GM23338 (cell line): Measurements from ENCODE around the gene MAP7D1. TPM values are rescaled to one million over a fixed set of nuclear protein-coding genes. Genes with fewer than 3 reads are reported as not detected.

ENCODE experiments used
- ATAC-seq: fragments of 200-7000 bp; cut with Tn5 transposase; 3 replicates; pipeline ENCODE4 v1.9.1; 2020
- DNase-seq: peaks from one replicate; pipeline ENCODE4 v3.0.0-alpha.2; 2015; ENCODE audit warnings: low spot score
- H2AFZ ChIP-seq: fragments of 200-600 bp; sonication (generic); 2 replicates; pipeline ENCODE4 v1.8.0; 2016; ENCODE audit warnings: antibody characterized with exemption, mild to moderate bottlenecking, moderate library complexity
- H3F3A ChIP-seq: fragments of 200-600 bp; sonication (generic); replicated peaks from 2 replicates; pipeline ENCODE4 v1.8.0; 2017; ENCODE audit warnings: antibody characterized with exemption, mixed run types, low read depth
- H3K27ac ChIP-seq: fragments of 200-600 bp; sonication (generic); 2 replicates; pipeline ENCODE4 v1.6.1; 2016; ENCODE audit warnings: low read depth
- H3K27me3 ChIP-seq: fragments of 200-600 bp; sonication (generic); 2 replicates; pipeline ENCODE4 v1.8.0; 2016; ENCODE audit warnings: mild to moderate bottlenecking, mixed run types, moderate library complexity; ENCODE audit not compliant: insufficient read depth
- H3K36me3 ChIP-seq: fragments of 200-600 bp; sonication (generic); 2 replicates; pipeline ENCODE4 v1.8.0; 2016; ENCODE audit warnings: mild to moderate bottlenecking; ENCODE audit not compliant: insufficient read depth
- H3K4me1 ChIP-seq: fragments of 200-600 bp; sonication (generic); 2 replicates; pipeline ENCODE4 v1.8.0; 2016; ENCODE audit warnings: mild to moderate bottlenecking, moderate library complexity; ENCODE audit not compliant: insufficient read depth
- H3K4me2 ChIP-seq: fragments of 200-600 bp; sonication (generic); 2 replicates; pipeline ENCODE4 v1.7.1; 2017; ENCODE audit warnings: mixed run types
- H3K4me3 ChIP-seq: fragments of 200-600 bp; sonication (generic); 2 replicates; pipeline ENCODE4 v1.6.1; 2016; ENCODE audit warnings: mixed run types
- H3K79me2 ChIP-seq: fragments of 200-600 bp; sonication (generic); replicated peaks from 2 replicates; pipeline ENCODE4 v1.8.0; 2017; ENCODE audit warnings: mild to moderate bottlenecking; ENCODE audit not compliant: insufficient read depth
- H3K9me2 ChIP-seq: fragments of 200-600 bp; sonication (generic); 2 replicates; pipeline ENCODE4 v1.8.0; 2017; ENCODE audit not compliant: insufficient read depth
- H4K20me1 ChIP-seq: fragments of 200-600 bp; sonication (generic); replicated peaks from 2 replicates; pipeline ENCODE4 v1.8.0; 2017; ENCODE audit warnings: mild to moderate bottlenecking; ENCODE audit not compliant: insufficient read depth
- H3K27ac Mint-ChIP-seq: 2 replicates; pipeline ENCODE4 v1.8.0; 2020; ENCODE audit warnings: inconsistent platforms, mild to moderate bottlenecking, moderate library complexity, mixed read lengths
- H3K27me3 Mint-ChIP-seq: 3 replicates; pipeline ENCODE4 v1.8.0; 2022; ENCODE audit warnings: low read depth, mild to moderate bottlenecking, moderate library complexity, mixed read lengths, inconsistent platforms; ENCODE audit not compliant: insufficient read depth, poor library complexity
- H3K36me3 Mint-ChIP-seq: 3 replicates; pipeline ENCODE4 v1.8.0; 2021; ENCODE audit warnings: low read depth, mild to moderate bottlenecking, inconsistent platforms, moderate library complexity, mixed read lengths
- H3K4me1 Mint-ChIP-seq: 3 replicates; pipeline ENCODE4 v1.8.0; 2020; ENCODE audit warnings: mild to moderate bottlenecking, inconsistent platforms, mixed read lengths
- H3K4me3 Mint-ChIP-seq: 3 replicates; pipeline ENCODE4 v1.8.0; 2021; ENCODE audit warnings: moderate library complexity, mild to moderate bottlenecking, inconsistent platforms, mixed read lengths
- H3K9me3 Mint-ChIP-seq: 3 replicates; pipeline ENCODE4 v1.8.0; 2020; ENCODE audit warnings: moderate library complexity, mild to moderate bottlenecking, inconsistent platforms, mixed read lengths
- CREB1 ChIP-seq: fragments of 250-450 bp; sonication (Bioruptor Pico); IDR thresholded peaks from 2 replicates; pipeline ENCODE4 v1.5.0; 2020; ENCODE audit warnings: low read depth, mild to moderate bottlenecking, moderate library complexity
- EZH2 ChIP-seq: fragments of 200-600 bp; sonication (generic); IDR thresholded peaks from one replicate; pipeline ENCODE4 v1.8.0; 2017; ENCODE audit warnings: antibody characterized with exemption, mild to moderate bottlenecking, low read depth; ENCODE audit not compliant: unreplicated experiment
- EZH2phosphoT487 ChIP-seq: fragments of 200-600 bp; sonication (generic); IDR thresholded peaks from one replicate; pipeline ENCODE4 v1.8.1; 2018; ENCODE audit warnings: antibody characterized with exemption; ENCODE audit not compliant: unreplicated experiment
- JUNB ChIP-seq: IDR thresholded peaks from one replicate; pipeline ENCODE4 v1.6.1; 2016; ENCODE audit warnings: antibody characterized with exemption; ENCODE audit not compliant: unreplicated experiment
- NANOG ChIP-seq: IDR thresholded peaks from 2 replicates; pipeline ENCODE4 v1.6.1; 2016; ENCODE audit warnings: antibody characterized with exemption, borderline replicate concordance
- POLR2AphosphoS5 ChIP-seq: IDR thresholded peaks from 2 replicates; pipeline ENCODE4 v1.6.1; 2016; ENCODE audit warnings: antibody characterized with exemption, low read depth
- REST ChIP-seq: IDR thresholded peaks from one replicate; pipeline ENCODE4 v1.6.1; 2018; ENCODE audit warnings: antibody characterized with exemption; ENCODE audit not compliant: unreplicated experiment
- STAT1 ChIP-seq: IDR thresholded peaks from one replicate; pipeline ENCODE4 v1.6.1; 2016; ENCODE audit warnings: antibody characterized with exemption; ENCODE audit not compliant: unreplicated experiment
- ZNF114 ChIP-seq: fragments of 250-450 bp; sonication (Bioruptor Pico); IDR thresholded peaks from 2 replicates; pipeline ENCODE4 v1.5.0; 2020; ENCODE audit warnings: mild to moderate bottlenecking, moderate library complexity
- ZNF331 ChIP-seq: fragments of 250-450 bp; sonication (Bioruptor Pico); IDR thresholded peaks from 2 replicates; pipeline ENCODE4 v1.5.0; 2020; ENCODE audit warnings: low read depth, mild to moderate bottlenecking, moderate library complexity
- polyA plus RNA-seq: library from polyadenylated mRNA; unstranded; fragments of >200 nt; fragmentation: Nextera tagmentation; extraction: Ambion mirVana; gene quantifications from 2 replicates; pipeline ENCODE4 v1.2.1, GENCODE V29; 2016
- total RNA-seq: library from RNA; depleted of rRNA; stranded (reverse); fragments of >200 nt; shearing (Covaris generic); gene quantifications from 2 replicates; pipeline ENCODE4 v1.2.3, GENCODE V29; 2014
- TF ChIP-seq, protein P1 (sequence below): IDR thresholded peaks from 2 replicates; pipeline ENCODE4 v1.6.1; 2016; ENCODE audit warnings: antibody characterized with exemption
- TF ChIP-seq, protein P2 (sequence below), 2 experiments: fragments of 200-600 bp in 1 of 2; sonication (generic) in 1 of 2; conservative IDR thresholded peaks; 2 replicates each; pipeline versions ENCODE4 v1.5.1 to v1.6.1; 2016 to 2017; ENCODE audit warnings: antibody characterized with exemption in 2 of 2, low read depth in 2 of 2, mild to moderate bottlenecking in 2 of 2, moderate library complexity in 1 of 2

The MAP7D1 gene
- total and polyA plus RNA-seq, 2 experiments from 2014 or later = 13.8 to 59.8 TPM

GRCh38 chr1:36149237-36149972 lies 6.6 kb upstream of the MAP7D1 start, which contains the start of gene TRAPPC3 (continued):
- TF ChIP-seq, protein P1, sequence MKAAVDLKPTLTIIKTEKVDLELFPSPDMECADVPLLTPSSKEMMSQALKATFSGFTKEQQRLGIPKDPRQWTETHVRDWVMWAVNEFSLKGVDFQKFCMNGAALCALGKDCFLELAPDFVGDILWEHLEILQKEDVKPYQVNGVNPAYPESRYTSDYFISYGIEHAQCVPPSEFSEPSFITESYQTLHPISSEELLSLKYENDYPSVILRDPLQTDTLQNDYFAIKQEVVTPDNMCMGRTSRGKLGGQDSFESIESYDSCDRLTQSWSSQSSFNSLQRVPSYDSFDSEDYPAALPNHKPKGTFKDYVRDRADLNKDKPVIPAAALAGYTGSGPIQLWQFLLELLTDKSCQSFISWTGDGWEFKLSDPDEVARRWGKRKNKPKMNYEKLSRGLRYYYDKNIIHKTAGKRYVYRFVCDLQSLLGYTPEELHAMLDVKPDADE = peak; percentile 100
- TF ChIP-seq REST (no peak), JUNB (no peak), STAT1 (no peak), NANOG (no peak), CREB1 (CRISPR knock-in tag) (peak; percentile 82), ZNF114 (no peak), POLR2AphosphoS5 (peak; percentile 83), EZH2phosphoT487 (no peak), ZNF331 (CRISPR knock-in tag) (no peak), EZH2 (no peak)
- TF ChIP-seq, protein P2, sequence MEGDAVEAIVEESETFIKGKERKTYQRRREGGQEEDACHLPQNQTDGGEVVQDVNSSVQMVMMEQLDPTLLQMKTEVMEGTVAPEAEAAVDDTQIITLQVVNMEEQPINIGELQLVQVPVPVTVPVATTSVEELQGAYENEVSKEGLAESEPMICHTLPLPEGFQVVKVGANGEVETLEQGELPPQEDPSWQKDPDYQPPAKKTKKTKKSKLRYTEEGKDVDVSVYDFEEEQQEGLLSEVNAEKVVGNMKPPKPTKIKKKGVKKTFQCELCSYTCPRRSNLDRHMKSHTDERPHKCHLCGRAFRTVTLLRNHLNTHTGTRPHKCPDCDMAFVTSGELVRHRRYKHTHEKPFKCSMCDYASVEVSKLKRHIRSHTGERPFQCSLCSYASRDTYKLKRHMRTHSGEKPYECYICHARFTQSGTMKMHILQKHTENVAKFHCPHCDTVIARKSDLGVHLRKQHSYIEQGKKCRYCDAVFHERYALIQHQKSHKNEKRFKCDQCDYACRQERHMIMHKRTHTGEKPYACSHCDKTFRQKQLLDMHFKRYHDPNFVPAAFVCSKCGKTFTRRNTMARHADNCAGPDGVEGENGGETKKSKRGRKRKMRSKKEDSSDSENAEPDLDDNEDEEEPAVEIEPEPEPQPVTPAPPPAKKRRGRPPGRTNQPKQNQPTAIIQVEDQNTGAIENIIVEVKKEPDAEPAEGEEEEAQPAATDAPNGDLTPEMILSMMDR (conservative IDR thresholded peaks at IDR 0.05; ENCODE audit: low read depth in 2 of 2) = peak; percentile 91 to 96

DNA sequence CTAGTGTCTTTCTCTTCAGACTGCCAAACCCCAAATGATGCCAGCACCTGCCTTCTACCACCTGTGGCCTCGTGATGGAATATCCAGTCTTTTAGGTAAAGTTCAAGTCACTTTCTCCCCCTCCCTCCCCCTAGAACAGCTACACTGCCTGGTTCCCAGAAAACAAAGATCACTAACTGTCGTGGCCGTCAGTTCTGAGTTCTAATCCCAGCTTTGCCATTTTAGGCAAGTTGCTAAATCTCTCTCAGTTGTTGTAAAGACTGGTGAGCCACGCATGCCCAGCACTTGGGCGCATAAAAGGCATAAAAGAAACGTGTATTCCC lies 6.0 kb upstream of the MAP7D1 start:
- Mint-ChIP-seq H3K9me3 (no peaks in the 10 kb centered on the region; the same call in 1 of the 3 replicates), H3K4me3 (peak overlapping the region; percentile 91), H3K27me3 (peaks cover 47% of the 10 kb centered on the region), H3K27ac (peak overlapping the region; percentile 62), H3K4me1 (peaks cover 37% of the 10 kb centered on the region), H3K36me3 (peaks cover 9% of the 10 kb centered on the region; the same call in 2 of the 3 replicates)
- no peak for TF ChIP-seq EZH2
- no peak for TF ChIP-seq ZNF331 (CRISPR knock-in tag)
- TF ChIP-seq STAT1 = no peak
- no peak for TF ChIP-seq ZNF114
- no peak for TF ChIP-seq CREB1 (CRISPR knock-in tag)
- Histone ChIP-seq H3K4me3 (peak overlapping the region; percentile 47), H3K27me3 (peaks cover 49% of the 10 kb centered on the region), H3K4me2 (peak overlapping the region; percentile 74), H2AFZ (peak overlapping the region; percentile 80; the same call in 1 of the 2 replicates), H3K27ac (peak overlapping the region; percentile 79; the same call in 1 of the 2 replicates), H3K79me2 (peaks cover 16% of the 10 kb centered on the region), H3F3A (peaks cover 4% of the 10 kb centered on the region), H3K4me1 (peaks cover 28% of the 10 kb centered on the region), H3K9me2 (no peaks in the 10 kb centered on the region), H4K20me1 (no peaks in the 10 kb centered on the region), H3K36me3 (no peaks in the 10 kb centered on the region)
- DNase-seq (no peak), ATAC-seq (no peak)
